Measurements from ENCODE around the gene ABCB1. TPM values are rescaled to one million over a fixed set of nuclear protein-coding genes. Genes with fewer than 3 reads are reported as not detected.

Gene ABCB1
- total RNA-seq, 2 donors from 2014 or later, result 2.3 to 3.9 TPM

GRCh38 chr7:87499494-87499893 lies 101.2 kb downstream of the ABCB1 start:
- intact Hi-C loops (cut with DNase I), result no loop called here
- Histone ChIP-seq H3K27me3 (no peaks in the 10 kb centered on the region), H3K9me3 (no peaks in the 10 kb centered on the region), H3K4me1 (no peaks in the 10 kb centered on the region), H3K27ac (no peak overlapping the region), H3K4me3 (no peak overlapping the region), H3K36me3 (replicated peaks in 1 of 2; ENCODE audit: insufficient read depth in 1 of 2, low read depth in 2 of 2) (no peaks in the 10 kb centered on the region)
- DNase-seq (no peak), ATAC-seq (no peak)
- no peak for TF ChIP-seq POLR2A (IDR thresholded peaks at IDR 0.05)
- TF ChIP-seq, protein P1, sequence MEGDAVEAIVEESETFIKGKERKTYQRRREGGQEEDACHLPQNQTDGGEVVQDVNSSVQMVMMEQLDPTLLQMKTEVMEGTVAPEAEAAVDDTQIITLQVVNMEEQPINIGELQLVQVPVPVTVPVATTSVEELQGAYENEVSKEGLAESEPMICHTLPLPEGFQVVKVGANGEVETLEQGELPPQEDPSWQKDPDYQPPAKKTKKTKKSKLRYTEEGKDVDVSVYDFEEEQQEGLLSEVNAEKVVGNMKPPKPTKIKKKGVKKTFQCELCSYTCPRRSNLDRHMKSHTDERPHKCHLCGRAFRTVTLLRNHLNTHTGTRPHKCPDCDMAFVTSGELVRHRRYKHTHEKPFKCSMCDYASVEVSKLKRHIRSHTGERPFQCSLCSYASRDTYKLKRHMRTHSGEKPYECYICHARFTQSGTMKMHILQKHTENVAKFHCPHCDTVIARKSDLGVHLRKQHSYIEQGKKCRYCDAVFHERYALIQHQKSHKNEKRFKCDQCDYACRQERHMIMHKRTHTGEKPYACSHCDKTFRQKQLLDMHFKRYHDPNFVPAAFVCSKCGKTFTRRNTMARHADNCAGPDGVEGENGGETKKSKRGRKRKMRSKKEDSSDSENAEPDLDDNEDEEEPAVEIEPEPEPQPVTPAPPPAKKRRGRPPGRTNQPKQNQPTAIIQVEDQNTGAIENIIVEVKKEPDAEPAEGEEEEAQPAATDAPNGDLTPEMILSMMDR (IDR thresholded peaks at IDR 0.05), result no peak
- 72 to 73% methylated on average over 3 of the region's 3 CpGs for WGBS, 2 donors

DNA sequence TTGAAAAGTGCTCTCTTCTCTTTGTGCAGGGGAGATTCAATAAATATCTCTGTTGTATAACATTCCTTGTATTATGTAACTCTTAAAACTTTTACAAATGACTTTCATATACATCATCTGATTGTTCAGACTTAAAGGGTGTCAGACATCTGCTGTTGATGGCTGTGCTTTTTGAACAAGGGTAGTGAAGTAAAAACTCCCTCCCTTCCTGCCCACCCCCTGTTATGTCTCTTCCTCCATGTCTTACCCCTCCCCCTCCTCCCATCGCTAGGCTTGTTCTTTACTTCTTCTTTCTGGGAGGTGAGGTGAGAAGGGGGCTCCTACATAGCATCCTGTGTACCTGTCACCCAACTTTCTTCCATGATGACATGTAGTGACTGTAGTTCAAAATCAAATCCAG lies 101.8 kb downstream of the ABCB1 start:
- Histone ChIP-seq H3K4me3 (no peak overlapping the region), H3K9me3 (no peaks in the 10 kb centered on the region), H3K27ac (no peak overlapping the region), H3K27me3 (no peaks in the 10 kb centered on the region), H3K36me3 (replicated peaks in 1 of 2; ENCODE audit: insufficient read depth in 1 of 2, low read depth in 2 of 2) (no peaks in the 10 kb centered on the region), H3K4me1 (no peaks in the 10 kb centered on the region)
- TF ChIP-seq, protein P1 (IDR thresholded peaks at IDR 0.05), result no peak
- no peak for TF ChIP-seq POLR2A (IDR thresholded peaks at IDR 0.05)
- intact Hi-C loops (cut with DNase I), result no loop called here
- ATAC-seq (no peak), DNase-seq (no peak)
- WGBS, 2 donors, result 47 to 87% methylated on average over 1 of the region's 1 CpG

GRCh38 chr7:87497482-87497881 lies 103.2 kb downstream of the ABCB1 start:
- no peak for DNase-seq
- H3K36me3 ChIP-seq (replicated peaks in 1 of 2; ENCODE audit: insufficient read depth in 1 of 2, low read depth in 2 of 2), result no peaks in the 10 kb centered on the region
- ATAC-seq, result no peak
- TF ChIP-seq POLR2A (IDR thresholded peaks at IDR 0.05), result no peak
- TF ChIP-seq, protein P1 (IDR thresholded peaks at IDR 0.05), result no peak
- H3K4me1 ChIP-seq, result no peaks in the 10 kb centered on the region
- no peaks in the 10 kb centered on the region for H3K27me3 ChIP-seq
- no peak overlapping the region for H3K4me3 ChIP-seq
- H3K27ac ChIP-seq, result no peak overlapping the region
- intact Hi-C loops (cut with DNase I), result no loop called here
- no peaks in the 10 kb centered on the region for H3K9me3 ChIP-seq
- 57 to 68% methylated on average over 3 of the region's 3 CpGs for WGBS, 2 donors

DNA sequence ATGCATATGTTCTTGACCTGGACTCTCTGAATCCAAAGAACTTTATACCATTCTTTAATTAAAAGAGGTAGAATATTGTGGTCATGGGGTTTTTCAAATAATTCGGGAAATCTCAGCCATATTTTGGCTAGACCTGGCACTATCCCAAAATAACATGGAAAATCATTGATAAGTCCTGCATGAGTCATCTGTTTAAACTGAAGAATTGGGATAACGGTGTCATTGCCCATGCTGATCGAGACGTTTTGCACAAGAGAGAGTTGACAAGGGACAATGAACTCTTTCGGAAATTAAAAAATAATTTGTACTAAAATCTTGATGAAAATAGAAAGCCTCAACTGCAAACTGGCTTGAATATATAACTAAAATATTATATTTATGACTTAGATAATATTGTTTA lies 105.3 kb downstream of the ABCB1 start:
- DNase-seq, result no peak
- intact Hi-C loops (cut with DNase I), result no loop called here
- Histone ChIP-seq H3K36me3 (replicated peaks in 1 of 2; ENCODE audit: insufficient read depth in 1 of 2, low read depth in 2 of 2) (no peaks in the 10 kb centered on the region), H3K9me3 (no peaks in the 10 kb centered on the region), H3K27ac (no peak overlapping the region), H3K4me3 (no peak overlapping the region), H3K27me3 (no peaks in the 10 kb centered on the region), H3K4me1 (no peaks in the 10 kb centered on the region)
- ATAC-seq, result no peak
- no peak for TF ChIP-seq POLR2A (IDR thresholded peaks at IDR 0.05)
- TF ChIP-seq, protein P1 (IDR thresholded peaks at IDR 0.05), result no peak
- WGBS, 2 donors, result 55 to 64% methylated on average over 5 of the region's 5 CpGs

DNA sequence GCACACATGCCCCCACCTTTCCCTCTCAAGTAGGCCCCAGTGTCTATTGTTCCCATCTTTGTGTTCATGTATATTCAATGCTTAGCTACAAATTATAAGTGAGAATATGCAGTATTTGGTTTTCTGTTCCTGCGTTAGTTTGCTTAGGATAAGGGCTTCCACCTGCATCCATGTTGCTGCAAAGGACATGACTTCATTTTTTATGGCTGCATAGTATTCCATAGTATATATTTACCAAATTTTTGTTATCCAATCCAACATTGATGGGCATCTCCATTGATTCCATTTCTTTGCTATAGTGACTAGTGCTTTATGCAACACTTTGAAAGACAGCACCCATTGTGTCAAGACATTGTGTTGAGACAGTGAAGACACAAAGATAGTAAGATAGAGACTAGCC lies 106.2 kb downstream of the ABCB1 start:
- ATAC-seq, result no peak

More for the DNA sequence above, 106.2 kb downstream of the ABCB1 start:
- no peaks in the 10 kb centered on the region for H3K36me3 ChIP-seq (replicated peaks in 1 of 2; ENCODE audit: insufficient read depth in 1 of 2, low read depth in 2 of 2)
- DNase-seq, result no peak
- intact Hi-C loops (cut with DNase I), result no loop called here
- no peaks in the 10 kb centered on the region for H3K4me1 ChIP-seq
- no peaks in the 10 kb centered on the region for H3K9me3 ChIP-seq
- WGBS, 2 donors, result 85 to 89% methylated on average over 1 of the region's 1 CpG
- TF ChIP-seq POLR2A (IDR thresholded peaks at IDR 0.05), result no peak
- TF ChIP-seq, protein P1 (IDR thresholded peaks at IDR 0.05), result no peak
- H3K27me3 ChIP-seq, result no peaks in the 10 kb centered on the region
- no peak overlapping the region for H3K27ac ChIP-seq
- no peak overlapping the region for H3K4me3 ChIP-seq

Data from body of pancreas (tissue), 4 donors.